ENCODE results near the gene SLC25A51.

The SLC25A51 gene

DNA sequence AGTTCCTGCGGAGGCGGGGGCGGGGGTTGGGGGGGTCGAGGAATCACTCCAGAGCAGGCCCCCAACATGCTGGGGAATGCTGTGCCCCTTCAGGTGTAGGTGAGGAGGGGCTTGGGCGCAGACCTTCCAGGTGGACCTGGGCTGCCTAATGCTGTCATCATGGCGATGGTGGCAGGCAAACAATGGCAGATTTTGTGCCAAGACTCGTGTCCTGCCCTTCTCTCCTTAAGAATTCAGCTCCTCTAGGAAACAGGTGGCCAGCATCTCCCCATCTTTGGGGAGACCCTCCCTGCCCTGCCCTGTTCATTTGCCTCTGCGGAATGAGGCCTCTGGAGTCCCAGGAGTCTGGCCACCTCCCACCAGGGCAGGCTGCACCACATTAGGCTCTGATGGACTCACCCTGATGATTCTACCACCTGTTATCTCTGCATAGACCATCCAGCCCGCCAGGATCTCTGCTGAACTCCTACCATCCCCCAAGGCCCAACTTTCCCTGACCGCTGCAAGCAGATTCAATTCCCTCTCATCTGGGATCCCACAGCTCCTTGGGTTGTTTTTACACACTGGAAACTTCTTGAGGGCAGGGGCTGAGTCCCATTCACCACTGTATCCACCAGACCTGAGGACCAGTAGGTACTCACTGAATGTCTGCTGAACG is 10.9 kb upstream of the SLC25A51 start:
- H3K27ac ChIP-seq = no peak overlapping the region
- no peak for TF ChIP-seq CTCF (conservative IDR thresholded peaks at IDR 0.05; ENCODE audit: low read depth, low read length)
- no peak overlapping the region for H3K4me2 ChIP-seq
- no peak overlapping the region for H2AFZ ChIP-seq (ENCODE audit: low read depth)
- H4K20me1 ChIP-seq (ENCODE audit: insufficient read depth) = no peaks in the 10 kb centered on the region
- H3K79me2 ChIP-seq (ENCODE audit: insufficient read depth, low read depth) = no peaks in the 10 kb centered on the region
- no peaks in the 10 kb centered on the region for H3K27me3 ChIP-seq (ENCODE audit: insufficient read depth, low read depth)
- no peaks in the 10 kb centered on the region for H3K36me3 ChIP-seq (ENCODE audit: insufficient read depth)
- H3K4me1 ChIP-seq (ENCODE audit: low read depth, poor library complexity, severe bottlenecking) = no peaks in the 10 kb centered on the region
- H3K4me3 ChIP-seq (IDR thresholded peaks at IDR 0.05; ENCODE audit: insufficient read depth, low read depth, low read length) = no peak overlapping the region
- no peak overlapping the region for H3K9ac ChIP-seq

- Histone ChIP-seq H3K79me2 (ENCODE audit: insufficient read depth, low read depth) (no peaks in the 10 kb centered on the region), H3K4me1 (ENCODE audit: low read depth, poor library complexity, severe bottlenecking) (no peaks in the 10 kb centered on the region), H4K20me1 (ENCODE audit: insufficient read depth) (no peaks in the 10 kb centered on the region), H3K9ac (no peak overlapping the region), H3K27ac (no peak overlapping the region), H3K4me2 (no peak overlapping the region), H3K27me3 (ENCODE audit: insufficient read depth, low read depth) (no peaks in the 10 kb centered on the region), H3K36me3 (ENCODE audit: insufficient read depth) (no peaks in the 10 kb centered on the region), H3K4me3 (IDR thresholded peaks at IDR 0.05; ENCODE audit: insufficient read depth, low read depth, low read length) (no peak overlapping the region), H2AFZ (ENCODE audit: low read depth) (no peak overlapping the region)
- no peak for TF ChIP-seq CTCF (conservative IDR thresholded peaks at IDR 0.05; ENCODE audit: low read depth, low read length)
These were observed 10.2 kb upstream of the SLC25A51 start for GRCh38 chr9:37914154-37914551.

DNA sequence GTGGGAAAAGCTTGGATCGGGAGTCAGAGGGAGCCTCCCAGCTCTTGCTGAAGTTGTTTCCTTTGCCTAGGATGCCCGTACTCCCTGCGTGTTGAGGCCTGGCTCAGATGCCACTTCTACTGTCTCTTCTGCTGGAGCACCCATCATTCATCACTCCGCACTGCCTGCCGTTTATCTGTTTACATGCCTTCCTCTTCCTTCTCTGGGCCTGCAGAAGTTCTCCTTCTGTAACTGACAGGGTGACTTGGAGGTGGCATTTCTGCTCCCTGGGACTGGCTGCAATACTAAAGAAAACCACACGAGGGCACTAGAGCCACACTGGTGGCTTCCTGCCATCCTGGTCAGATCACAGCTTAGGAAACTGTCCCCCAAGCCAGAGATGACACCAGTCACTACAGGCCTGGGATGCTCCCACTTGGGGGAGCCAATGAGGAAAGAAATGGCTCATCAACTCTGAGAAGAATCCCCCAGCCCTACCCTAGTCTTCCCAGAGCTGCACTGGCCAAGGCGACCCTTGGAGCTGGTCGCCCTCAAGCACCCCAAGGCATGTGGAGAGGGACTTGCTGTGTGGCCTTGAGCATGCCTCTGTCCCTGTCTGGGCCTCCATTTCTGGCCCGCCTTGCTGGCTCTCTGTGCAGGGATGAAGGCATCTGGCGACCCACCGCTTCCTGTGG is 9.7 kb upstream of the SLC25A51 start:
- Histone ChIP-seq H3K79me2 (ENCODE audit: insufficient read depth, low read depth) (no peaks in the 10 kb centered on the region), H3K4me2 (no peak overlapping the region), H3K27ac (no peak overlapping the region), H3K27me3 (ENCODE audit: insufficient read depth, low read depth) (no peaks in the 10 kb centered on the region), H3K4me1 (ENCODE audit: low read depth, poor library complexity, severe bottlenecking) (no peaks in the 10 kb centered on the region), H4K20me1 (ENCODE audit: insufficient read depth) (no peaks in the 10 kb centered on the region), H2AFZ (ENCODE audit: low read depth) (no peak overlapping the region), H3K4me3 (IDR thresholded peaks at IDR 0.05; ENCODE audit: insufficient read depth, low read depth, low read length) (no peak overlapping the region), H3K9ac (no peak overlapping the region), H3K36me3 (ENCODE audit: insufficient read depth) (no peaks in the 10 kb centered on the region)
- peak; percentile 95 for TF ChIP-seq CTCF (conservative IDR thresholded peaks at IDR 0.05; ENCODE audit: low read depth, low read length)

DNA sequence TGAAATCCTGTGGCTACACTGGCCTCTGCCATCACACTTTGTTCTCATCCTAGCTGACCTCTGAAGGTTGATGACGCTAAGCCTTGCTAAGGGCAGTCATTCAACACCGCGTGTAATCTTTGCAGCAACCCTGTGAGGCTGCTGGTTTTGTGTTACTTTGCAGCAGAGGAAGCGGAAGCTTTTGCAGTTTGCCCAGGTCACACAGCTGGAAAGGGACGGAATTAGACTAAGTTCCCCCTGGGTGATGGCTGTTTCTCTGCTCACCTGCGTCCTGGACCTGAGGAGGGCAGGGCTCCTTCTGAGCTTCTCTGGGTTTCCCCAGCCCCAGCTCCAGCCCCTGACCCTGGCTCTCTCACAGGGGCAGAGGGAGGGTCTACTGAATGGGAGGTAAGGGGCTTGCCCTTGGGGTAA is 7.3 kb upstream of the SLC25A51 start:
- Histone ChIP-seq H4K20me1 (ENCODE audit: insufficient read depth) (no peaks in the 10 kb centered on the region), H3K4me3 (IDR thresholded peaks at IDR 0.05; ENCODE audit: insufficient read depth, low read depth, low read length) (no peak overlapping the region), H3K9ac (no peak overlapping the region), H3K36me3 (ENCODE audit: insufficient read depth) (no peaks in the 10 kb centered on the region), H3K27me3 (ENCODE audit: insufficient read depth, low read depth) (no peaks in the 10 kb centered on the region), H3K4me1 (ENCODE audit: low read depth, poor library complexity, severe bottlenecking) (no peaks in the 10 kb centered on the region), H3K4me2 (no peak overlapping the region), H3K27ac (no peak overlapping the region), H3K79me2 (ENCODE audit: insufficient read depth, low read depth) (no peaks in the 10 kb centered on the region), H2AFZ (ENCODE audit: low read depth) (no peak overlapping the region)
- TF ChIP-seq CTCF (conservative IDR thresholded peaks at IDR 0.05; ENCODE audit: low read depth, low read length) = no peak

All from KMS-11 (cell line).